Calu3 (cell line): Measurements from ENCODE around the gene NABP1. TPM values are rescaled to one million over a fixed set of nuclear protein-coding genes. Genes with fewer than 3 reads are reported as not detected.

Experiments used
- BruUV-seq: library from RNA; stranded (reverse); fragments of 400-500 nt; replicated peaks from 2 replicates; lab custom pipeline; 2021; lab: Mats Ljungman, UMichigan
- CTCF ChIA-PET: fragments of 300-600 bp; sonication (Branson Sonifier 250); formaldehyde crosslinking; loops from one replicate; lab custom pipeline; 2022; ENCODE audit warnings: antibody characterized with exemption; lab: Charles Lee
- DNase-seq: peaks from one replicate; pipeline ENCODE4 v3.0.0; 2022
- H3K27ac Mint-ChIP-seq: one replicate; pipeline ENCODE4 v1.8.0; 2022; ENCODE audit warnings: mixed read lengths; ENCODE audit not compliant: unreplicated experiment
- H3K27me3 Mint-ChIP-seq: one replicate; pipeline ENCODE4 v1.8.0; 2022; ENCODE audit warnings: mixed read lengths; ENCODE audit not compliant: unreplicated experiment
- H3K36me3 Mint-ChIP-seq: one replicate; pipeline ENCODE4 v1.8.0; 2022; ENCODE audit warnings: mild to moderate bottlenecking, moderate library complexity, mixed read lengths; ENCODE audit not compliant: insufficient read depth, unreplicated experiment
- H3K4me1 Mint-ChIP-seq: one replicate; pipeline ENCODE4 v1.8.0; 2022; ENCODE audit warnings: mild to moderate bottlenecking, low read depth, mixed read lengths; ENCODE audit not compliant: unreplicated experiment
- H3K4me3 Mint-ChIP-seq: one replicate; pipeline ENCODE4 v1.8.0; 2022; ENCODE audit warnings: mild to moderate bottlenecking, low read depth, moderate library complexity, mixed read lengths; ENCODE audit not compliant: unreplicated experiment
- H3K9me3 Mint-ChIP-seq: one replicate; pipeline ENCODE4 v1.8.0; 2022; ENCODE audit warnings: low read depth, mixed read lengths; ENCODE audit not compliant: unreplicated experiment
- CTCF ChIP-seq: fragments of 200-600 bp; IDR thresholded peaks from one replicate; pipeline ENCODE4 v1.8.0; 2022; ENCODE audit warnings: antibody characterized with exemption; ENCODE audit not compliant: unreplicated experiment
- intact Hi-C: fragments of 100-400 bp; cut with micrococcal nuclease; formaldehyde crosslinking; loops from one replicate; pipeline ENCODE4 v1.10.0; 2022; ENCODE audit not compliant: unreplicated experiment
- total RNA-seq: library from RNA; stranded (reverse); gene quantifications from 2 replicates; pipeline ENCODE4 v1.2.3, GENCODE V29; 2022

The NABP1 gene
- total RNA-seq, 1 experiment from 2014 or later: 71.8 TPM

- no peak for DNase-seq
- intact Hi-C loops: no loop called here
- Mint-ChIP-seq H3K4me1 (no peaks in the 10 kb centered on the region), H3K36me3 (no peaks in the 10 kb centered on the region), H3K4me3 (no peak overlapping the region), H3K27ac (no peak overlapping the region), H3K27me3 (no peaks in the 10 kb centered on the region), H3K9me3 (no peaks in the 10 kb centered on the region)
- BruUV-seq: no TSS peak
- TF ChIP-seq CTCF: no peak
- CTCF ChIA-PET: no interaction called here
Measured at GRCh38 chr2:191724015-191724414, 46.1 kb downstream of the NABP1 start.

GRCh38 chr2:191728750-191729624, 51.1 kb downstream of the NABP1 start:
- intact Hi-C loops: no loop called here
- BruUV-seq: no TSS peak
- H3K9me3 Mint-ChIP-seq: no peaks in the 10 kb centered on the region
- peak; percentile 4 for DNase-seq
- H3K27ac Mint-ChIP-seq: no peak overlapping the region
- no peak overlapping the region for H3K4me3 Mint-ChIP-seq
- no peak for TF ChIP-seq CTCF
- no peaks in the 10 kb centered on the region for H3K4me1 Mint-ChIP-seq
- H3K27me3 Mint-ChIP-seq: no peaks in the 10 kb centered on the region
- CTCF ChIA-PET: interaction anchor here (0.7 to 1.2 kb wide), 5 partner anchors 9 to 279 kb away, joined by 3 to 6 read pairs (median 4); partner anchors contain the start of gene CAVIN2
- H3K36me3 Mint-ChIP-seq: no peaks in the 10 kb centered on the region

- no peak overlapping the region for H3K27ac Mint-ChIP-seq
- no peaks in the 10 kb centered on the region for H3K4me1 Mint-ChIP-seq
- DNase-seq: no peak
- no peaks in the 10 kb centered on the region for H3K9me3 Mint-ChIP-seq
- no peaks in the 10 kb centered on the region for H3K36me3 Mint-ChIP-seq
- H3K27me3 Mint-ChIP-seq: no peaks in the 10 kb centered on the region
- CTCF ChIA-PET: no interaction called here
- BruUV-seq: no TSS peak
- H3K4me3 Mint-ChIP-seq: no peak overlapping the region
- TF ChIP-seq CTCF: no peak
- intact Hi-C loops: no loop called here
Measured at GRCh38 chr2:191730263-191730662, 52.3 kb downstream of the NABP1 start.

Other genes starting within 250 kb of the NABP1 start
- gene CAVIN2, start 169.0 kb downstream of the NABP1 start, total RNA-seq: not detected in 2 replicates